Chondrocyte (in vitro differentiated cells): ENCODE results near the gene DEFB124. TPM values are rescaled to one million over a fixed set of nuclear protein-coding genes. Genes with fewer than 3 reads are reported as not detected.
"Not testable (repeated sequence)": the region's sequence is repeated elsewhere in the genome, so short reads cannot be mapped to it uniquely, and the experiment has no call there.

ENCODE experiments used
- DNase-seq: peaks from one replicate; pipeline ENCODE4 v3.0.0; 2021; ENCODE audit warnings: mixed read lengths, low spot score
- H3K27ac Mint-ChIP-seq: one replicate; pipeline ENCODE4 v1.8.0; 2021; ENCODE audit warnings: mild to moderate bottlenecking, moderate library complexity, mixed read lengths; ENCODE audit not compliant: unreplicated experiment
- H3K27me3 Mint-ChIP-seq: 2 replicates; pipeline ENCODE4 v1.8.0; 2021; ENCODE audit warnings: low read depth, mixed read lengths
- H3K36me3 Mint-ChIP-seq: 2 replicates; pipeline ENCODE4 v1.8.0; 2021; ENCODE audit warnings: low read depth, mixed read lengths
- H3K4me1 Mint-ChIP-seq: 2 replicates; pipeline ENCODE4 v1.8.0; 2021; ENCODE audit warnings: low read depth, mild to moderate bottlenecking, mixed read lengths
- H3K4me3 Mint-ChIP-seq: one replicate; pipeline ENCODE4 v1.8.0; 2021; ENCODE audit warnings: mild to moderate bottlenecking, moderate library complexity, mixed read lengths; ENCODE audit not compliant: unreplicated experiment
- H3K9me3 Mint-ChIP-seq: 2 replicates; pipeline ENCODE4 v1.8.0; 2021; ENCODE audit warnings: low read depth, mixed read lengths
- total RNA-seq: library from RNA; stranded (reverse); gene quantifications from 3 replicates; pipeline ENCODE4 v1.2.1, GENCODE V29; 2021
- TF ChIP-seq, protein P1 (sequence below): fragments of 200-600 bp; sonication (generic); IDR thresholded peaks from 2 replicates; pipeline ENCODE4 v1.5.0; 2021; ENCODE audit warnings: antibody characterized with exemption, mild to moderate bottlenecking, moderate library complexity

DEFB124 gene
- total RNA-seq, 1 donor from 2014 or later: not detected

DNA sequence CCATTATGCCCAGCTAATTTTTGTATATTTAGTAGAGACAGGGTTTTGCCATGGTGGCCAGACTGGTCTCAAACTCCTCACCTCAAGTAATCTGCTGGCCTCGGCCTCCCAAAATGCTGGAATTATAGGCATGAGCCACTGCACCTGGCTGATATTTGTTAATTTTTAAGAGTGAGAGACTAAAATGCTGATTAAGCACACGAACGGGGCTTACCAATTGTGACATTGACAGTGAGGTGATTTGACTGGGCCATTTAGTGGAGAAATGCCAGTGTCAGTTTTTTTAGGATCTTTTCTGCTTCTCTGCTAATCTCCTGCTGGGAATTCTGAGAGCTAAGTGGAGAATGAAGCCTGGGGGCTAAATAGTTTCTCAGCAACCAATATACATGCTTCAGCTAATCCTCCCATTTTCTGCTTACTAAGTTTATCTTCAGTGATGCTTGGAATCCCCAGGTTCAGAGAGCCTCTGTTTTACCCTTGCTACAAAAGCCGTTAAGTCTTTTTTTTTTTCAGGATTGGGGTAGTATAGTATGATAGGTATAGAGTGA is 44.3 kb downstream of the DEFB124 start:
- no peak for DNase-seq
- TF ChIP-seq, protein P1, sequence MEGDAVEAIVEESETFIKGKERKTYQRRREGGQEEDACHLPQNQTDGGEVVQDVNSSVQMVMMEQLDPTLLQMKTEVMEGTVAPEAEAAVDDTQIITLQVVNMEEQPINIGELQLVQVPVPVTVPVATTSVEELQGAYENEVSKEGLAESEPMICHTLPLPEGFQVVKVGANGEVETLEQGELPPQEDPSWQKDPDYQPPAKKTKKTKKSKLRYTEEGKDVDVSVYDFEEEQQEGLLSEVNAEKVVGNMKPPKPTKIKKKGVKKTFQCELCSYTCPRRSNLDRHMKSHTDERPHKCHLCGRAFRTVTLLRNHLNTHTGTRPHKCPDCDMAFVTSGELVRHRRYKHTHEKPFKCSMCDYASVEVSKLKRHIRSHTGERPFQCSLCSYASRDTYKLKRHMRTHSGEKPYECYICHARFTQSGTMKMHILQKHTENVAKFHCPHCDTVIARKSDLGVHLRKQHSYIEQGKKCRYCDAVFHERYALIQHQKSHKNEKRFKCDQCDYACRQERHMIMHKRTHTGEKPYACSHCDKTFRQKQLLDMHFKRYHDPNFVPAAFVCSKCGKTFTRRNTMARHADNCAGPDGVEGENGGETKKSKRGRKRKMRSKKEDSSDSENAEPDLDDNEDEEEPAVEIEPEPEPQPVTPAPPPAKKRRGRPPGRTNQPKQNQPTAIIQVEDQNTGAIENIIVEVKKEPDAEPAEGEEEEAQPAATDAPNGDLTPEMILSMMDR: no peak
- Mint-ChIP-seq H3K4me3 (no peak overlapping the region), H3K27ac (no peak overlapping the region), H3K9me3 (peaks cover 5% of the 10 kb centered on the region), H3K27me3 (peaks cover 30% of the 10 kb centered on the region), H3K36me3 (no peaks in the 10 kb centered on the region), H3K4me1 (no peaks in the 10 kb centered on the region)

DNA sequence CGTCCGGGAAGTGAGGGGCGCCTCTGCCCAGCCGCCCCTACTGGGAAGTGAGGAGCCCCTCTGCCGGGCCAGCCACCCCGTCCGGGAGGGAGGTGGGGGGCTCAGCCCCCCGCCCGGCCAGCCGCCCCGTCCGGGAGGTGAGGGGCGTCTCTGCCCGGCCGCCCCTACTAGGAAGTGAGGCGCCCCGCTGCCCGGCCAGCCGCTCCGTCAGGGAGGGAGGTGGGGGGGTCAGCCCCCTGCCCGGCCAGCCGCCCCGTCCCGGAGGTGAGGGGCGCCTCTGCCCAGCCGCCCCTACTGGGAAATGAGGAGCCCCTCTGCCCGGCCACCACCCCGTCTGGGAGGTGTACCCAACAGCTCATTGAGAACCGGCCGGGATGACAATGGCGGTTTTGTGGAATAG is 47.4 kb downstream of the DEFB124 start:
- not testable (repeated sequence) for DNase-seq, H3K4me3 Mint-ChIP-seq, H3K36me3 Mint-ChIP-seq, H3K4me1 Mint-ChIP-seq, H3K9me3 Mint-ChIP-seq, H3K27ac Mint-ChIP-seq
- H3K27me3 Mint-ChIP-seq: peaks cover 34% of the 10 kb centered on the region

DNA sequence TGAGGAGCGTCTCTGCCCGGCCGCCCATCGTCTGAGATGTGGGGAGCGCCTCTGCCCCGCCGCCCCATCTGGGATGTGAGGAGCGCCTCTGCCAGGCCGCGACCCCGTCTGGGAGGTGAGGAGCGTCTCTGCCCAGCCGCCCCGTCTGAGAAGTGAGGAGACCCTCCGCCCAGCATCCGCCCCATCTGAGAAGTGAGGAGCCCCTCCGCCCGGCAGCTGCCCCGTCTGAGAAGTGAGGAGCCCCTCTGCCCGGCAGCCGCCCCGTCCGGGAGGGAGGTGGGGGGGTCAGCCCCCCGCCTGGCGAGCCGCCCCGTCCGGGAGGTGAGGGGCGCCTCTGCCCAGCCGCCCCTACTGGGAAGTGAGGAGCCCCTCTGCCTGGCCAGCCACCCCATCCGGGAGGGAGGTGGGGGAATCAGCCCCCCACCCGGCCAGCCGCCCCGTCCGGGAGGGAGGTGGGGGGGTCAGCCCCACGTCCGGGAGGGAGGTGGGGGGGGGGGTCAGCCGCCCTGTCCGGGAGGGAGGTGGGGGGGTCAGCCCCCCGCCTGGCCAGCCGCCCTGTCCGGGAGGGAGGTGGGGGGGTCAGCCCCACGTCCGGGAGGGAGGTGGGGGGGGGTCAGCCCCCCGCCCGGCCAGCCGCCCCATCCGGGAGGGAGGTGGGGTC is 47.9 kb downstream of the DEFB124 start:
- H3K4me1 Mint-ChIP-seq, H3K36me3 Mint-ChIP-seq, DNase-seq, H3K4me3 Mint-ChIP-seq, H3K27ac Mint-ChIP-seq, H3K9me3 Mint-ChIP-seq: not testable (repeated sequence)
- H3K27me3 Mint-ChIP-seq: peaks cover 32% of the 10 kb centered on the region

DNA sequence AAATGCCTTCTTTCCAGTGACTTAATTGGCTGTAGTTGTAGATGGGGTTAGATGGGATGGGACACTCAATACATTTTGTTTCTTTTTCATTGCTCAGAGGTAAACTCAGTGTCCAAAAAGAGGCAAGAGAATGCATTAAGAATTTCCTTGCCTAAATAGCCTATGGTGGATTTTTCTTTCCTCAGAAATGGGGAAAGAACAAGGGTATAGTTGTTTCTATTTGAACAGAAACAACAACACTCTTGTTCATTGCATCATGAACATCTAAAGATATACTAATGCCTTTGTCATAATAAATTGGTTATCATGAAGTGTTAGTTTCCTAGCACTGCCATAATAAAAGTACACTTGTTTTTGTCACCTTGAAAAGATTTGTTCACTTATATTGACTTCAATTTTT is 49.1 kb downstream of the DEFB124 start:
- DNase-seq: no peak
- peaks cover 5% of the 10 kb centered on the region for H3K9me3 Mint-ChIP-seq

DNA sequence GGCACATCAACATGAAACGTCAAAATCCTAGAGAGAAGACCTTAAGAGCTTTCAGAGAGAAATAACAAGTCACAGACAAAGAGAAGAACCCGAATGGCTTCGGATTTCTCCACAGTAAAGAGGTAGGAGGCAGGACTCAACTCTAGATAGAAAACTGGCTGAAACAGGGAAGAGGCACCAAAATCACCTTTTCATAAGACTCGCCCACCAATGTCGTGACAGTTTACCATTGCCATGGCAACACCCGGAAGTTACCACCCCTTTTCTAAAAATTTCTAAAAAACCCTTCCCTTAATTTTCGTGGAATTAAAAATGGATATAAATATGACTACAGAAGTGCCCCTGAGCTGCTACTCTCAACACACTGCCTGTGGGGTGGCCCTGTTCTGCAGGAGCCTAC is 56.6 kb downstream of the DEFB124 start:
- TF ChIP-seq, protein P1: no peak
- Mint-ChIP-seq H3K27me3 (peaks cover 7% of the 10 kb centered on the region), H3K27ac (no peak overlapping the region), H3K4me3 (no peak overlapping the region), H3K4me1 (no peaks in the 10 kb centered on the region), H3K36me3 (no peaks in the 10 kb centered on the region), H3K9me3 (peaks cover 5% of the 10 kb centered on the region)
- DNase-seq: no peak

More for the DNA sequence above, 49.1 kb downstream of the DEFB124 start:
- Mint-ChIP-seq H3K36me3 (no peaks in the 10 kb centered on the region), H3K4me1 (no peaks in the 10 kb centered on the region), H3K4me3 (no peak overlapping the region), H3K27me3 (peaks cover 29% of the 10 kb centered on the region), H3K27ac (no peak overlapping the region)
- TF ChIP-seq, protein P1: no peak

DNA sequence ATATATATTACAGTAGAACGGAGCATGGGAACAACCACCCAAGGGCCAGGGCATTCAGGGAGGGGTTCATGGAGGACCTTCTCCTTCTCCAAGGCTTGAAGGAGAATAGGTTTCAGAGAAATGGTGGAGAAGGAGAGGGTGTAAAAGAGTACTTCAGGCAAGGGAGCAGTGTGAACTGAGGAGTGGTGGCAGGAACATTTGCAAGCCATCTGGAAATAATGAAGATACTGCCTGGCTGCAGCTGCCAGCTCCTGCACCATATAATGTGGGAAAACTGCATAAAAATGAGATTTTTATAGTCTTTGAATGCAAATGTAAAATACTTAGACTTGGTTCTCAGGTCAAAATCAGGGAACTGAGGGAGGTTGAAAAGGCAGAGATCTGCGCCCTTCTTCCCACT is 59.3 kb downstream of the DEFB124 start:
- peaks cover 5% of the 10 kb centered on the region for H3K9me3 Mint-ChIP-seq
- DNase-seq: no peak
- TF ChIP-seq, protein P1: no peak
- no peak overlapping the region for H3K27ac Mint-ChIP-seq
- H3K27me3 Mint-ChIP-seq: peaks cover 14% of the 10 kb centered on the region
- no peaks in the 10 kb centered on the region for H3K4me1 Mint-ChIP-seq
- no peak overlapping the region for H3K4me3 Mint-ChIP-seq
- H3K36me3 Mint-ChIP-seq: no peaks in the 10 kb centered on the region

Other genes with a start within 250 kb of the DEFB124 start
- gene DEFB115, start 217.5 kb downstream of the DEFB124 start, total RNA-seq: not detected in 3 replicates
- not detected in 3 replicates for gene DEFB116, start 166.5 kb downstream of the DEFB124 start, total RNA-seq
- not detected in 3 replicates for gene DEFB118, start 106.5 kb downstream of the DEFB124 start, total RNA-seq
- gene DEFB119, start 84.5 kb downstream of the DEFB124 start, total RNA-seq: not detected in 3 replicates
- gene DEFB121, start 68.9 kb downstream of the DEFB124 start, total RNA-seq: not detected in 3 replicates
- gene DEFB123, start 34.5 kb downstream of the DEFB124 start, total RNA-seq: not detected in 3 replicates
- gene REM1, start 161 bp upstream of the DEFB124 start, total RNA-seq: not detected in 3 replicates
- 228 to 277 TPM (median 269 TPM) in 3 replicates for gene HM13, start 39.3 kb upstream of the DEFB124 start, total RNA-seq
- gene ID1, start 130.2 kb upstream of the DEFB124 start, total RNA-seq: 7.7 to 73.7 TPM (median 9.0 TPM) in 3 replicates
- gene COX4I2, start 162.8 kb upstream of the DEFB124 start, total RNA-seq: not detected in 3 replicates
- 55.9 to 96.1 TPM (median 90.7 TPM) in 3 replicates for gene BCL2L1, start 247.7 kb upstream of the DEFB124 start, total RNA-seq